ENCODE results near the gene CNTN4.
"Not testable (repeated sequence)": the region's sequence is repeated elsewhere in the genome, so short reads cannot be mapped to it uniquely, and the experiment has no call there.

CNTN4 gene

GRCh38 chr3:2516762-2517441 is 418.2 kb downstream of the CNTN4 start:
- TF ChIP-seq CTCF (IDR thresholded peaks at IDR 0.05) = no peak
- no peak for DNase-seq (ENCODE audit: low spot score)
- Histone ChIP-seq H3K4me3 (no peak overlapping the region), H3K27ac (no peak overlapping the region)

GRCh38 chr3:2517500-2518172 is 419.0 kb downstream of the CNTN4 start:
- TF ChIP-seq CTCF (IDR thresholded peaks at IDR 0.05) = no peak
- no peak for DNase-seq (ENCODE audit: low spot score)
- Histone ChIP-seq H3K27ac (no peak overlapping the region), H3K4me3 (no peak overlapping the region)

- H3K27ac ChIP-seq = no peak overlapping the region
- no peak for TF ChIP-seq CTCF (IDR thresholded peaks at IDR 0.05)
- no peak for DNase-seq (ENCODE audit: low spot score)
Measured at GRCh38 chr3:2523281-2523836, 424.7 kb downstream of the CNTN4 start.

GRCh38 chr3:2525968-2526367 is 427.3 kb downstream of the CNTN4 start:
- no peak for TF ChIP-seq CTCF (IDR thresholded peaks at IDR 0.05)
- Histone ChIP-seq H3K27ac (no peak overlapping the region), H3K4me3 (no peak overlapping the region)
- DNase-seq (ENCODE audit: low spot score) = no peak

More at GRCh38 chr3:2523281-2523836, 424.7 kb downstream of the CNTN4 start:
- no peak overlapping the region for H3K4me3 ChIP-seq

GRCh38 chr3:2526926-2527325 is 428.3 kb downstream of the CNTN4 start:
- Histone ChIP-seq H3K27ac (no peak overlapping the region), H3K4me3 (no peak overlapping the region)
- TF ChIP-seq CTCF (IDR thresholded peaks at IDR 0.05) = no peak
- DNase-seq (ENCODE audit: low spot score) = no peak

- not testable (repeated sequence) for DNase-seq (ENCODE audit: low spot score); H3K27ac ChIP-seq; H3K4me3 ChIP-seq
Measured at GRCh38 chr3:2527328-2527727, 428.7 kb downstream of the CNTN4 start.

GRCh38 chr3:2534767-2535166 is 436.1 kb downstream of the CNTN4 start:
- not testable (repeated sequence) for DNase-seq (ENCODE audit: low spot score); H3K4me3 ChIP-seq; H3K27ac ChIP-seq

GRCh38 chr3:2535206-2535605 is 436.5 kb downstream of the CNTN4 start:
- no peak overlapping the region for H3K4me3 ChIP-seq
- DNase-seq (ENCODE audit: low spot score) = no peak
- no peak for TF ChIP-seq CTCF (IDR thresholded peaks at IDR 0.05)
- no peak overlapping the region for H3K27ac ChIP-seq

Data from coronary artery (tissue), 2 donors.